HUES64 (cell line): ENCODE data around the gene NDUFAF8. TPM values are rescaled to one million over a fixed set of nuclear protein-coding genes. Genes with fewer than 3 reads are reported as not detected.

Source experiments
- H3K27ac ChIP-seq: 2 replicates; pipeline ENCODE4 v1.7.0; 2013; ENCODE audit warnings: low read depth, low read length, inconsistent platforms
- H3K27me3 ChIP-seq: 2 replicates; pipeline ENCODE4 v1.6.1; 2013; ENCODE audit warnings: mild to moderate bottlenecking, low read length; ENCODE audit not compliant: insufficient read depth
- H3K36me3 ChIP-seq: 2 replicates; pipeline ENCODE4 v1.6.1; 2013; ENCODE audit warnings: mild to moderate bottlenecking, low read length; ENCODE audit not compliant: insufficient read depth
- H3K4me1 ChIP-seq: 2 replicates; pipeline ENCODE4 v1.6.1; 2013; ENCODE audit warnings: mild to moderate bottlenecking, low read length, moderate library complexity; ENCODE audit not compliant: insufficient read depth
- H3K4me3 ChIP-seq: 2 replicates; pipeline ENCODE4 v1.5.1; 2013; ENCODE audit warnings: mild to moderate bottlenecking, low read length, moderate library complexity
- H3K9ac ChIP-seq: 2 replicates; pipeline ENCODE4 v1.6.1; 2013; ENCODE audit warnings: mild to moderate bottlenecking, low read depth, low read length
- H3K9me3 ChIP-seq: 2 replicates; pipeline ENCODE4 v1.6.1; 2013; ENCODE audit warnings: low read depth, low read length; ENCODE audit not compliant: insufficient read depth
- WGBS: fragments of 150-250, 120-280 bp; methylation state at CpG from one replicate; pipeline ENCODE4 v1.1.7; 2013; ENCODE audit warnings: missing lambda C conversion rate; 5-methylcytosine and 5-hydroxymethylcytosine counted together
- polyA plus RNA-seq, 2 experiments: library from polyadenylated mRNA; stranded (reverse); fragments of 50-300 nt; gene quantifications; one replicate each; pipeline ENCODE4 v1.2.3, GENCODE V29; 2013

The NDUFAF8 gene, protein sequence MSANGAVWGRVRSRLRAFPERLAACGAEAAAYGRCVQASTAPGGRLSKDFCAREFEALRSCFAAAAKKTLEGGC
- polyA plus RNA-seq (2013, experiment 1 of 2), result 71.7 TPM
- polyA plus RNA-seq (2013, experiment 2 of 2), result 78.0 TPM

DNA sequence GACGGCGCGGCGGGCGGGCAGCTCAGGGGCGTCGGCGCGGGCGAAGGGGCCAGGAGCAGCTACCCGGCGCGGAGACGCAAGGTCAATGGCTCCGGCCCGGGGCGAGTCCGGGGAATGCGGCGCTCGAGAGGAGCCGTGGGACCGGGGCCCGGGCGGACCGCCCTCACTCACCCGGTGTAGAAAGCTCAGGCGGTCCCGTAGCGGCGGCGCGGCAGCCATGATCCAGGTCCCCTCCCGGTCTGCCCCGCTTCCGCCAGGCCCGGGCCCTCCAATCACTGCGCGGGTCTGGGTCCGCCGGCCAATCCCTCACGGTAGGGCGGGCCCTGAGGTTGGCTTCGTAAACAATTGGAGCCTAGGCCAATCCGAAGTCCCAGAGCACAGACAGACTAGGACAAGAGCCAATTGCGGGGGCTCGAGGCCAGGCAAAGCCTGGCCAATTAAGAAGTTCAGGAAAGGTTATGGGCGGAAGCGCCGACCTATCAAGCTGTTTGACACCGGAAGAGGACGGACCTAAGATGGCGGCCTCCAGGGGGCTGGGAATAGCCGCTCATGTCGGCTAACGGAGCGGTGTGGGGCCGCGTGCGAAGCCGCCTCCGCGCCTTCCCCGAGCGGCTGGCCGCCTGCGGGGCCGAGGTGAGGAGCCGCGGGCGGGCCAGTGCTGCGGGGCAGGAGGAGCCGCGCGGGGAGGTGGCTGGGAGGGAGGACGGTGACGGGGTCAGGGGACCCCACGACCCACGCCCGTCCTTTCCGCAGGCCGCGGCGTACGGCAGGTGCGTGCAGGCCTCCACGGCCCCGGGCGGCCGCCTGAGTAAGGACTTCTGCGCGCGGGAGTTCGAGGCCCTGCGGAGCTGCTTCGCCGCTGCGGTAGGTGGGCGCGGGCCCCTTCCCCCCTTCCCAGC is at the start of gene NDUFAF8, which contains the start of gene TEPSIN:
NDUFAF8 (plus strand) TSS at position 504 of the 899 bp plus-strand sequence; CDS start at position 550, 46 bp downstream.
TEPSIN (minus strand) TSS at position 241 of the 899 bp plus-strand sequence; CDS start at position 219, 22 bp downstream.
- H3K9me3 ChIP-seq, result no peaks in the 10 kb centered on the region
- H3K9ac ChIP-seq, result peak within 1 kb of the TSS; percentile 92
- under 1% methylated on average over 100 of the region's 100 CpGs for WGBS
- peaks cover 10% of the 10 kb centered on the region for H3K36me3 ChIP-seq
- H3K27ac ChIP-seq, result peak within 1 kb of the TSS; percentile 71
- no peaks in the 10 kb centered on the region for H3K27me3 ChIP-seq
- peak within 1 kb of the TSS; percentile 83 for H3K4me3 ChIP-seq
- H3K4me1 ChIP-seq, result peaks cover 4% of the 10 kb centered on the region

DNA sequence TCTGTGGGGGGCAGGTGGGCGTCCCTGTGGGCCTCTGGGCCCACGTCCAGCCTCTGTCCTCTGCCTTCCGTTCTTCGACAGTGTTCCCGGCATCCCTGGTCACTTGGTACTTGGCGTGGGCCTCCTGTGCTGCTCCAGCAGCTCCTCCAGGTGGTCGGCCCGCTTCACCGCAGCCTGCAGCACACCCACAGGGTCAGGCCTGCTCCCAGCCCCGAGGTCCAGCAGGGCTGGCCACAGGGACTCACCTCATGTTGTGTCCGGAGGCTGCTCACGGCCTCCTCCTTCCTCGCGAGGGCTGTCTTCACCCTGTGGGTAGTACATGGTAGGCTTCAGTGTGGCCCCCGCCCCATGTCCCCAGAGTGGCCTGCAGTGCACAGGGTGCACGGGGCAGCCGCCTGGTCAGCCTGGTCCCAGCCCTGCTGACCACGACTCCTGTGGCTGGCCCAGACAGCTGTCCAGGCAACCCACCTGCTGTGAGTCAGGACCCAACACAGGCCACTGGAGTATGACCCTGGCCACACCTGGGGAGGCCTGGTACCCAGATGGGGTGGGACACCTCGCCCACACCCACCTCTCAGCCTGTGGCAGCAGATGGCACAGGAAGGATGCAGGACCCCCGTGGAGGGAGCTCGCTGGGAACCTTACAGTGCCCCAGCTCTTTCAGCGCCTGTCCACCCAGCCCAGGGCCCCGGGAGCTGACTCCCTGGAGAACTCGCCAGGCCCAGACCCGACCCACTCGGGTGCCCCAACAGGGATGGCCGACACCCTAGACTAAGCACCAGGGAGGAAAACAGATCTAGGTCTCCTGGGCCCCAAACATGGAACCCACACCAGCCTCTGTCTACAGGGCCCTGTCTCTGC is 49.2 kb upstream of the NDUFAF8 start:
- Histone ChIP-seq H3K36me3 (peaks cover 23% of the 10 kb centered on the region), H3K4me1 (no peaks in the 10 kb centered on the region), H3K9me3 (no peaks in the 10 kb centered on the region), H3K27ac (no peak overlapping the region), H3K9ac (no peak overlapping the region), H3K4me3 (no peak overlapping the region), H3K27me3 (no peaks in the 10 kb centered on the region)
- WGBS, result 93% methylated on average over 27 of the region's 27 CpGs

DNA sequence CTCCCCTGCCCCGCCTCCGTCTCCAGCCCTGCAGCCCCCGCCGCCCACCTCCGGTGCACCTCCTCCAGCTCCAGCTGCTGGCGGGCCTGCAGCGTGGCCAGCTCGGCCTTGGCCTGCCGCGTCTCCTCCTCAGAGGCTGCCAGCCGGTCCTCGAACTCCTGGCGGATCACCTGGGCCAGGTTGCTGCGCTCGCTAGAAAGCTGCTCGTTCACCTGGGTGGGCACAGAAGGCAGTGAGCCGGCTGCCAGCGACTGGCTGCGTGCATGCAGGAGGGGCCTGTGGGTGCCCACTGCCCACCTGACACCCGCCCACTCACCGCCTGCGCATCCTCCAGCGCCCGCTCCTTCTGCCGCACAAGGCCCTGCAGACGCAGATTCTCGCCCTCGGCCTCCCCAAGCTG is 48.5 kb upstream of the NDUFAF8 start:
- WGBS, result 96% methylated on average over 28 of the region's 28 CpGs
- H3K36me3 ChIP-seq, result peaks cover 29% of the 10 kb centered on the region

DNA sequence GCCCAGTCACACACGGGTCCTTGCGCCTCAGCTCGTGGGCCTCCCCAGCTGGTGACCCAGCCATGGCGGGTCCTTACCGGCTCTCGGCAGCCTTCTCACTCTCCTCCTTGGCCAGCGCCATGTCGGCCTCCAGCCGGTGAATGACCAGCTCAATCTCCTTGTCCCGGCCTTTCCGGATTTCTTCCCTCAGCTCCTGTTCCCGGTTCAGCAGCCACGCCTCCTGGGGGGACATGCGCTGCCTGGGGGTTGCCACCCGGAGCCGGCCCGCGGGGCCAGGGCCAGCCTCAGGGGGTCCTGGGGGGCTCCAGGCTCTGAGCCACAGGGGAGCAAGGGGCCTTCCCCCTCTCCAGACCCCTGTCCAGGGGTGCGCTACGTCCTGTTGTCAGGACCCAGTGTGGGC is 48.0 kb upstream of the NDUFAF8 start:
- Histone ChIP-seq H3K36me3 (peaks cover 32% of the 10 kb centered on the region), H3K9me3 (no peaks in the 10 kb centered on the region), H3K4me3 (no peak overlapping the region), H3K27ac (no peak overlapping the region), H3K27me3 (no peaks in the 10 kb centered on the region), H3K4me1 (no peaks in the 10 kb centered on the region), H3K9ac (no peak overlapping the region)
- 89% methylated on average over 20 of the region's 20 CpGs for WGBS

More for the DNA sequence above, 48.5 kb upstream of the NDUFAF8 start:
- H3K4me3 ChIP-seq, result no peak overlapping the region
- H3K9ac ChIP-seq, result no peak overlapping the region
- no peak overlapping the region for H3K27ac ChIP-seq
- H3K4me1 ChIP-seq, result no peaks in the 10 kb centered on the region
- H3K27me3 ChIP-seq, result no peaks in the 10 kb centered on the region
- no peaks in the 10 kb centered on the region for H3K9me3 ChIP-seq

DNA sequence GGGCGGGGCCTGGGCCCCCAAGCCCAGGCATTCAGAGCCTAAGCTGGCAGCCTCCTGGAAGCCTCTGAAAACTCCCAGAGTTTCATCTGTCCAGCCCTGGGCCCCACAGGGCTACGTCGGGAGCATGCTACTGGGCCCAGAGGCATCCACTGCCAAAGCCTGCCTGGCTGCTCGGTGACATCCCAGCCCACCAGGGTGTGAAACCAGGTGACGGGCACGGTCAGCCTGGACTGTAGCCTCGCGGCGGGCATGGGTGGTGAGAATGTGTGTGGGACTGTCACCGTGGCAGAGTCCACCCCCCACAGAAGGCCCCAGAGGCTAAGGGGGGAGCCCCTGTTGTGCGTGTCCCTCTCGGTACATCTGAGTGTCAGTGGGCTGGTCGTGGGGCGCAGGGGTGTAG is 47.5 kb upstream of the NDUFAF8 start:
- H3K27ac ChIP-seq, result no peak overlapping the region
- no peak overlapping the region for H3K9ac ChIP-seq
- WGBS, result 94% methylated on average over 14 of the region's 14 CpGs
- no peaks in the 10 kb centered on the region for H3K9me3 ChIP-seq
- H3K27me3 ChIP-seq, result no peaks in the 10 kb centered on the region
- no peaks in the 10 kb centered on the region for H3K4me1 ChIP-seq
- peaks cover 32% of the 10 kb centered on the region for H3K36me3 ChIP-seq
- no peak overlapping the region for H3K4me3 ChIP-seq

GRCh38 chr17:81192386-81193050 is 46.6 kb upstream of the NDUFAF8 start:
- no peaks in the 10 kb centered on the region for H3K9me3 ChIP-seq
- 83% methylated on average over 31 of the region's 34 CpGs for WGBS
- H3K4me1 ChIP-seq, result no peaks in the 10 kb centered on the region
- H3K27ac ChIP-seq, result no peak overlapping the region
- H3K4me3 ChIP-seq, result no peak overlapping the region
- peaks cover 36% of the 10 kb centered on the region for H3K36me3 ChIP-seq
- no peaks in the 10 kb centered on the region for H3K27me3 ChIP-seq
- H3K9ac ChIP-seq, result no peak overlapping the region

- no peak overlapping the region for H3K4me3 ChIP-seq
- H3K4me1 ChIP-seq, result no peaks in the 10 kb centered on the region
- WGBS, result 91% methylated on average over 17 of the region's 17 CpGs
- H3K27ac ChIP-seq, result no peak overlapping the region
- no peaks in the 10 kb centered on the region for H3K9me3 ChIP-seq
- H3K9ac ChIP-seq, result no peak overlapping the region
- peaks cover 41% of the 10 kb centered on the region for H3K36me3 ChIP-seq
- no peaks in the 10 kb centered on the region for H3K27me3 ChIP-seq
Measured at GRCh38 chr17:81193051-81193410, 46.1 kb upstream of the NDUFAF8 start.

DNA sequence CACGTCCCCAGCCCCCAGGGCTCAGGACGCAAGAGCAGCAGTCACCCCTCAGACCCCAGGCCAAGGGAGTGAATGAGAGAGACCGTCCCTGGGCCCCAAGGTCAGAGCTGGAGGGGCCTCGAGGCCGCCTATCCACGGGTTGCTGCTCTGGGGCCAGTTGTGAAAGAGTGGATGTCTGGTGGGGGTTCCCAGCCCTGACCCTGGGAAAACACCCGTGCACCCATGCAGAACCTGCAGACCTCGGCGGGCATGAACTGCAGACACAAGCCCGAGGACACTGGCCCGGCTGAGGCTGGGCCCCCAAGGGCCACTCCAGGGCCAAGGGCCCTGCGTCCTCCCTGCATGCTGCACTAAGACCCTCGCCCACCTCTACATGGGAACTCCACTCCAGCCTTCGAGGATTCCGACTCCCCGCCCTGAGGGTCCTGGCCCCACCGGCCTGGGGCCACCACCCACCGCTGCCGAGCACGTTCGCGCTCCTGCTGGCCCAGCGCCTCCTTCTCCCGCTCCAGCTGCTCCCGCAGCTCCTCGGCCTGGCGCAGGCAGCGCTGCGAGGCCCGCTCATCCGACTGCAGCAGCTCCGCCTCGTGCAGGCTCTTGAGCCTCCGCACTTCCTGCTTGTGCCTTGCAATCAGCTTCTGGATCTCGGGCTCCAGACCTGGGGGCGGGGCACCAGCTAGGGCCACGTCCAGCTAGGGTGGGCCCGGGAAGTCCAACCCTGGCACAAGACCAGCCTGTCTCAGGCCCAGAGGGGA is 45.5 kb upstream of the NDUFAF8 start:
- no peak overlapping the region for H3K9ac ChIP-seq
- no peak overlapping the region for H3K4me3 ChIP-seq
- WGBS, result 93% methylated on average over 38 of the region's 38 CpGs
- no peaks in the 10 kb centered on the region for H3K9me3 ChIP-seq
- no peaks in the 10 kb centered on the region for H3K4me1 ChIP-seq
- no peak overlapping the region for H3K27ac ChIP-seq
- H3K27me3 ChIP-seq, result no peaks in the 10 kb centered on the region
- peaks cover 45% of the 10 kb centered on the region for H3K36me3 ChIP-seq

DNA sequence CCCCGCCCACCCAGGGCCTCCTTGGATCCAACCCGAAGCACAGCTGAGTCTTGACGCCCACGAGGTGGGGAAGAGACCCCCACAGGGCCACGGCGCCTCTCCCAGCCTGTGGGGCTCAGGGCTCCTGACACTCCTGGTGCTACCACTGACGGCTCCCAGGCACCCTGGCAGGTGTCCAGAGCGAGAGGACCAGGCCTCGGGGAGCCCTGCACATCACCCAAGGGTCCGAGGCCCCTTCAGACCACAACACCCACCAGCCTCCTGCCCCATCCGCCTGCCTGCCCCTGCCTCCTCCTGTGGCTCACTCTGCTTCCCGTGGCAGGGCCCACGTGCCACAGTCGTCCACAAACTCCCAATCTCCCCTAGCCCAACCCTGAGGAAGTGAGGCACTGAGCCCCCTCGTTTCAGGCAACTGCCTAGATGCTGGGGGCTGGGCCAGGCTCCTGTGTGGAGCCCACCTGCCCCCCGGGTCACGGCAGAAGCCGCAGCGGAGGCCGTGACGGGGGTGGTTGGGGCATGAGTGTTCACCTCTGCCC is 44.8 kb upstream of the NDUFAF8 start:
- no peaks in the 10 kb centered on the region for H3K4me1 ChIP-seq
- H3K27me3 ChIP-seq, result no peaks in the 10 kb centered on the region
- H3K9ac ChIP-seq, result no peak overlapping the region
- no peak overlapping the region for H3K27ac ChIP-seq
- no peak overlapping the region for H3K4me3 ChIP-seq
- H3K36me3 ChIP-seq, result peaks cover 47% of the 10 kb centered on the region
- no peaks in the 10 kb centered on the region for H3K9me3 ChIP-seq
- 96% methylated on average over 21 of the region's 21 CpGs for WGBS
